GM12801 (cell line): ENCODE results near the gene OTUD4.

ENCODE experiments used
- CTCF ChIP-seq: IDR thresholded peaks from one replicate; pipeline ENCODE4 v1.5.1; 2011; ENCODE audit warnings: control low read depth; ENCODE audit not compliant: insufficient read length; ENCODE audit errors: extremely low read depth

OTUD4 gene

DNA sequence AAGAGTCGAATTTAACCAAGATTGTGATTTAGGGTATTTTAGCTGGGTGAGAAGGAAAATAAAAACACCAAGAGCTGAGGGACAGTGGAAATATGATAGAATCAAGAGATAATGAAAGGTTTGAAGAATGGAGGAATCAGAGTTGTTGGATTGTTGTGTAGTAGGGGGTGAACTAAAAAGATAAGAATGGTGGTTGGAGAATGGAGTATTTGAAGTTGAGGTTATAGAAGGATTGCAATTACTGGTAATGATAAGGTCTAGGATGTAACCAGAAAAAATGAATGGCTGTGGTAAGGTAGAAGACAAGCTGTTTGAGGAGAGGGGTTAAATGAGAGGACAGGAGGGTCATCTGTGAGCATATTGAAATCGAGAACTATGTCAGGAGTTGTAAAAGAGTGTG, 77.8 kb downstream of the OTUD4 start:
- TF ChIP-seq CTCF = no peak

- TF ChIP-seq CTCF = no peak
Observed at GRCh38 chr4:145101091-145101490, 79.3 kb downstream of the OTUD4 start.

GRCh38 chr4:145099653-145100052, 80.7 kb downstream of the OTUD4 start:
- no peak for TF ChIP-seq CTCF

- no peak for TF ChIP-seq CTCF
Observed at GRCh38 chr4:145098675-145099037, 81.7 kb downstream of the OTUD4 start.

GRCh38 chr4:145097821-145098674, 82.3 kb downstream of the OTUD4 start, which contains the start of the genes ABCE1 and ANAPC10:
Gene ABCE1, plus strand, starts transcription at chr4:145098311. Its CDS starts 6,102 bp downstream, at chr4:145104413.
Gene ANAPC10, minus strand, starts transcription at chr4:145098196. Its CDS starts 2,097 bp downstream, at chr4:145096099.
- TF ChIP-seq CTCF = no peak

DNA sequence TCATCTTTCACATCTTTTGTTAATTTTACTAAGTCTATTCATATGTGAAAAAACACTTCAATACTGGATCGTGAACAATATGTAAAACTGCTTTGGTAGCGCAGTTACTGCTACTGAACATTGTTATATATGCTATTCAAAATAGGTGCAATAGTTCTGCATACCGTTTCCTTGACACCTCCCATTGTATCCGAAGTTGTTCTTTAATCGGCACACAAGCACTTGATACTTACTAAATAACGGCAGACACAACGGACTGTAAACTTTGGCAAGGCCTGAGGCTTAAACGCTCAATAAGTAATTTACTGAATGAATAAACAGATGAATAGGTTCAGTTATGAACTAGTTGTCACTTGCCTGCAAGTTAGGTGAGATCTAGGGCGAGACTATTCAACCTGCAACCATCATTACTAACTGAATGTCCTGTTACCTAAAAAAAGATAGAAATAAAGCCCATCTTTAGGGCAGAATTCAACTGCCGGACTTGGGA, 83.0 kb downstream of the OTUD4 start:
- TF ChIP-seq CTCF = no peak

- no peak for TF ChIP-seq CTCF
Observed at GRCh38 chr4:145093638-145094037, 86.8 kb downstream of the OTUD4 start.
